Ishikawa (cell line): ENCODE data around the gene CELF2.

ENCODE experiments used
- CEBPB ChIP-seq: IDR thresholded peaks from 2 replicates; pipeline ENCODE4 v1.6.1; 2012
- CREB1 ChIP-seq: IDR thresholded peaks from 2 replicates; pipeline ENCODE4 v1.6.1; 2012; ENCODE audit warnings: low read depth
- EGR1 ChIP-seq: IDR thresholded peaks from 2 replicates; pipeline ENCODE4 v1.6.1; 2012
- EP300 ChIP-seq: IDR thresholded peaks from 2 replicates; pipeline ENCODE4 v1.6.1; 2012; ENCODE audit warnings: borderline replicate concordance
- FOXM1 ChIP-seq: IDR thresholded peaks from 2 replicates; pipeline ENCODE4 v1.6.1; 2012; ENCODE audit warnings: low read depth, borderline replicate concordance
- NFIC ChIP-seq: IDR thresholded peaks from 2 replicates; pipeline ENCODE4 v1.6.1; 2012
- RAD21 ChIP-seq: IDR thresholded peaks from 2 replicates; pipeline ENCODE4 v1.6.1; 2012; ENCODE audit warnings: low read depth
- TAF1 ChIP-seq: IDR thresholded peaks from 2 replicates; pipeline ENCODE4 v1.6.1; 2012; ENCODE audit warnings: low read depth, mild to moderate bottlenecking
- TCF12 ChIP-seq: IDR thresholded peaks from 2 replicates; pipeline ENCODE4 v1.6.1; 2012; ENCODE audit warnings: low read depth
- TEAD4 ChIP-seq: IDR thresholded peaks from 2 replicates; pipeline ENCODE4 v1.6.1; 2012
- YY1 ChIP-seq: IDR thresholded peaks from 2 replicates; pipeline ENCODE4 v1.6.1; 2012; ENCODE audit warnings: low read depth
- ZBTB7A ChIP-seq: IDR thresholded peaks from 2 replicates; pipeline ENCODE4 v1.6.1; 2012; ENCODE audit warnings: low read depth
- TF ChIP-seq, protein P1 (sequence below): IDR thresholded peaks from 2 replicates; pipeline ENCODE4 v1.6.1; 2012
- TF ChIP-seq, protein P2 (sequence below): IDR thresholded peaks from 2 replicates; pipeline ENCODE4 v1.6.1; 2012
- TF ChIP-seq, protein P3 (sequence below): IDR thresholded peaks from 2 replicates; pipeline ENCODE4 v1.6.1; 2012; ENCODE audit warnings: low read depth, mild to moderate bottlenecking

Gene CELF2

DNA sequence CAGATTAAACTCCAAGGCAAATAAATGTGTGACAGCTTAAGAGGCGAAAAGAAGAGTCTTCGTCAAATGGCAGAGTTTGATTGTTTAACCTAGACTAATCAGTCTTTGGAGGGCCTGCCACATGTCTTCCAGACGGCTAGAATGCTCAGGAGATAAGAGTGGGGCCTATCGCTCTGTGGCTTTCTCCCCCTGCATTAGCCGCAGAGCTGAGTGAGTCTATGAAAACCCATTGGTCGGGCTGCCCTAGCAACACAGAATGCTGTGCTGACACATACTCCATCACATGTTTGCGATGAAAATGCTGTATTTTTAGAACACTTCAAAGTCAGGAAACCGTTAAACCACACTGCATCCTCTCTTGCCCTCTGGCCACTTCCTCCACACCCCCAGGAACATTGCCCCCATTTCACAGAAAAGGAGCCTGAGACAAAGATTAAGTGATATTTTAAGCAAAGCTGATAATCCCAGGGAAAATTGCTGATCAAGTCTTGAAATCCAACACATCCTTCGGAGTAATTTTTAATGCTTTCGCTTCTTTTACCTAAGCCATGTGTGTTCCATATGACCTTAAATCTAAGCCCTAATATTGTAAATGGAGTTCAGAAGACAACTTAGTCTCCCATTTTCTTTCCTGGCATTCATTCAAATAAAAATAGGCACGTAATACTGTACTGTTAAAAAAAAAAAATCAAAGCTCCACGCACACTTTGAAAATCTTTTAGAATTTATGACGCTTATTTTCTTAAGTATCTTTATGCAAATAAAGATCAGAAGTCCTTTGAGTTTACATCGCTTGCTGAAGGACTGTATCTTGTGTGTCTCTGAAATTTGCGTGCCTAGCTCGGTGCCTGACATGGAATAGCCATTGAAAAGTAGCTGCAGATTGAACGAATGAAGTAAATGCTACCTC lies 161.2 kb downstream of the CELF2 start:
- TF ChIP-seq EGR1 (no peak), NFIC (no peak), ZBTB7A (no peak), RAD21 (no peak), TAF1 (no peak), FOXM1 (no peak), CEBPB (no peak), EP300 (no peak), TEAD4 (no peak), TCF12 (no peak), YY1 (no peak), CREB1 (no peak)
- TF ChIP-seq, protein P1, sequence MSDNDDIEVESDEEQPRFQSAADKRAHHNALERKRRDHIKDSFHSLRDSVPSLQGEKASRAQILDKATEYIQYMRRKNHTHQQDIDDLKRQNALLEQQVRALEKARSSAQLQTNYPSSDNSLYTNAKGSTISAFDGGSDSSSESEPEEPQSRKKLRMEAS: no peak
- TF ChIP-seq, protein P2, sequence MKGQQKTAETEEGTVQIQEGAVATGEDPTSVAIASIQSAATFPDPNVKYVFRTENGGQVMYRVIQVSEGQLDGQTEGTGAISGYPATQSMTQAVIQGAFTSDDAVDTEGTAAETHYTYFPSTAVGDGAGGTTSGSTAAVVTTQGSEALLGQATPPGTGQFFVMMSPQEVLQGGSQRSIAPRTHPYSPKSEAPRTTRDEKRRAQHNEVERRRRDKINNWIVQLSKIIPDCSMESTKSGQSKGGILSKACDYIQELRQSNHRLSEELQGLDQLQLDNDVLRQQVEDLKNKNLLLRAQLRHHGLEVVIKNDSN: no peak
- TF ChIP-seq, protein P3, sequence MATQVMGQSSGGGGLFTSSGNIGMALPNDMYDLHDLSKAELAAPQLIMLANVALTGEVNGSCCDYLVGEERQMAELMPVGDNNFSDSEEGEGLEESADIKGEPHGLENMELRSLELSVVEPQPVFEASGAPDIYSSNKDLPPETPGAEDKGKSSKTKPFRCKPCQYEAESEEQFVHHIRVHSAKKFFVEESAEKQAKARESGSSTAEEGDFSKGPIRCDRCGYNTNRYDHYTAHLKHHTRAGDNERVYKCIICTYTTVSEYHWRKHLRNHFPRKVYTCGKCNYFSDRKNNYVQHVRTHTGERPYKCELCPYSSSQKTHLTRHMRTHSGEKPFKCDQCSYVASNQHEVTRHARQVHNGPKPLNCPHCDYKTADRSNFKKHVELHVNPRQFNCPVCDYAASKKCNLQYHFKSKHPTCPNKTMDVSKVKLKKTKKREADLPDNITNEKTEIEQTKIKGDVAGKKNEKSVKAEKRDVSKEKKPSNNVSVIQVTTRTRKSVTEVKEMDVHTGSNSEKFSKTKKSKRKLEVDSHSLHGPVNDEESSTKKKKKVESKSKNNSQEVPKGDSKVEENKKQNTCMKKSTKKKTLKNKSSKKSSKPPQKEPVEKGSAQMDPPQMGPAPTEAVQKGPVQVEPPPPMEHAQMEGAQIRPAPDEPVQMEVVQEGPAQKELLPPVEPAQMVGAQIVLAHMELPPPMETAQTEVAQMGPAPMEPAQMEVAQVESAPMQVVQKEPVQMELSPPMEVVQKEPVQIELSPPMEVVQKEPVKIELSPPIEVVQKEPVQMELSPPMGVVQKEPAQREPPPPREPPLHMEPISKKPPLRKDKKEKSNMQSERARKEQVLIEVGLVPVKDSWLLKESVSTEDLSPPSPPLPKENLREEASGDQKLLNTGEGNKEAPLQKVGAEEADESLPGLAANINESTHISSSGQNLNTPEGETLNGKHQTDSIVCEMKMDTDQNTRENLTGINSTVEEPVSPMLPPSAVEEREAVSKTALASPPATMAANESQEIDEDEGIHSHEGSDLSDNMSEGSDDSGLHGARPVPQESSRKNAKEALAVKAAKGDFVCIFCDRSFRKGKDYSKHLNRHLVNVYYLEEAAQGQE: no peak

DNA sequence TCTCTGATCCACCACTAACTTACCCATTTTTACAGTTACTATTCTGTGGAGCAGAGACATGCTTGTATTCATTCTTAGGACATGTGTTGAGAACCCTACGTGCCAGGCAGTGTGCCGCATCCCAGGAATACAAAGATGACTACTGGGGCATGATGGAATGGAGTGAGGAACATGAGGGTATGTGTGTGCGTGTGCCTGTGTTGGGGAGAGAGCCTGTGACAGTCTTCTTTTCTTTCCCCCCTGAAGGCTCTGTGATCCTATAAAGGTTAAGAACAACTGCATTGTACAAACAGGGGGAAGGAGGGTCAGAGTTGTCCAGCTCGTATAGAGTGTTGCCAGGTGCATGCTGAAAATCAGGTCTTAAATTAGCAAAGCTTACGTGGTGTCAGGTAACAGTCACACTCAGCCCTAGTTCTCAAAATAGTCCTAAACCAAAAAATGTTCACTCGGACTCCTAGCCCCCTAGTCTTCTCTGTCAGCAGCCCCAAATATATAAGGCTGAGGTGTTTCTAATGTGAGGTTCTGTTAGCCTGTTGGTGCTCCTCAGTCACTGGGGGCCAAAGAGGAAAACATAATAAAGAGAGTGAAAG lies 161.9 kb downstream of the CELF2 start:
- TF ChIP-seq CEBPB: no peak
- no peak for TF ChIP-seq EGR1
- TF ChIP-seq TEAD4: no peak
- no peak for TF ChIP-seq FOXM1

DNA sequence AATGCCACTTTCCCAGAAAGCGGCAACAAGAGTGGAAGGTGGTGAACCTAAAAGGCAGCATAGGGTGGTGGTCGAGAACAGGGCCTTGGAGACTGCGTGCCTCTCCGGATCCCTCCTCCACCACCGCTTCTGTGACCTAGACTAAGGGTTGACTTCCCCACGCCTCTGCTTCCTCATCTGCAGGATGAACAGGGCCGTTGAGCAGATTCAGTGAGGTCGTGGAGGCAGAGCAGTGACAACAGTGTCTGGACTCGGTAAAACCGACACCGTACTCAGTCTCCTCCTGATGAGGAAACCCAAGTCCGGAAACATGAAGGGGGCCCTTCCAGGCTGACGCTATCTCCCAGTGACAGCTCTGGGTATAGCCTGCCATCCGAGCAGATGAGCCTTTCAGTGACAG lies 162.6 kb downstream of the CELF2 start:
- no peak for TF ChIP-seq ZBTB7A
- no peak for TF ChIP-seq TCF12

DNA sequence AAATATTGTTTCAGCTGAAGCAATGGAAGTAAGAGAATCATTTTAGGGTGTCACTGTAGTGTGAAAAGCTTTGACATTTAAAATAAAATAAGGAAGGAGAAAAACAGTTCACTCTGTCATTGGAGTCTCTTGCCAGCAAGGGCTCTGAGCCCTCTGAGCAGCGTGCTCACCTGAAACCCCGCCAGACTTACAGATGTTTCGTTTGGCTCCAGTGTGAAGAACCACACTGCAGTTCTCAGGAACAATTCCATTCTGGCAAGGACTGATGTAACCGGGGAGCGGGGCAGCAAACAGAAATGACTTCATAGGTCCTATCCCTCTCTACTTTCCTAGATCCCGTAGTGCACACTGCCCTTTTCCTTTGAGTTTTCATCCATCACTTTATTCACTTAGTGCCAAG lies 164.3 kb downstream of the CELF2 start:
- TF ChIP-seq EGR1: no peak
- no peak for TF ChIP-seq NFIC
- TF ChIP-seq, protein P2: no peak
- TF ChIP-seq ZBTB7A: no peak
- no peak for TF ChIP-seq EP300
- no peak for TF ChIP-seq FOXM1
- TF ChIP-seq, protein P3: no peak
- TF ChIP-seq TEAD4: no peak
- TF ChIP-seq TCF12: no peak
- TF ChIP-seq, protein P1: no peak
- no peak for TF ChIP-seq CEBPB
- no peak for TF ChIP-seq RAD21
- TF ChIP-seq YY1: no peak
- TF ChIP-seq TAF1: no peak
- TF ChIP-seq CREB1: no peak

DNA sequence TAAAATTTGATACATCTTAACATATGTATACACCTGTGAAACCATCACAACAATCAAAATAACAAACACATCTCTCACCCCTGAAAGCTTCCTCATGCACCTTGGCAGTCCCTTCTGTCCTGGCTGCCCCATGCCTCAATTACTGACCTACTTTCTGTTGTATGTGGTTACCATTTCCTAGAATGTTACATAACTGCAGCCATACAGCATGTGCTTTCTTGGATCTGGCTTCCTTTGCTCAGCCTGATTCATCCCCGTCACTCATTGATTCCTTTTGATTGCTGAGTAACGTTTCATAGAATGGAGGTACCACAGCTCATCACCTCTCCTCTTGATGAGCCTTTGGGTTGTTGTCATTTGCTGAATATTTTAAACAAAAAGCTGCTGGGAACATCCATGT lies 165.3 kb downstream of the CELF2 start:
- no peak for TF ChIP-seq YY1

DNA sequence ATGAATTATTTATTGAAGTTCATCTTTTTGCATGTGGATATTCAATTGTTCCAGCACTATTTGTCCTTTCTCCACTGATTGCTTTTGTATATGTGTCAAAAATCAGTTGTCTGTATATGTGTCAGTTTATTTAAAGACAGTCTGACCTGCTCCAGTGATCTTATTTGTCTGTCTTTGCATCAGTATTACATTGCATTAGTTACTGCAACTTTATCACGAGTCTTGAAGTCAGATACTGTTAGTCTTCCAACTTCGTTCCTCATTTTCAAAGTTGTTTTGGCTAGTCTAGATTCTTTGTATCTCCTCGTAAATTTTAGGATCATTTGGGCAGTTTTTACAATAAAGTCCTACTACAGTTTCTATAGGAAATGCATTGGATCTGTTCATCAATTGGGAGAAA lies 166.4 kb downstream of the CELF2 start:
- no peak for TF ChIP-seq ZBTB7A
- TF ChIP-seq FOXM1: no peak
- TF ChIP-seq EGR1: no peak
- TF ChIP-seq TCF12: no peak
- TF ChIP-seq TAF1: no peak
- TF ChIP-seq NFIC: no peak
- TF ChIP-seq CEBPB: no peak
- no peak for TF ChIP-seq RAD21
- TF ChIP-seq TEAD4: no peak
- TF ChIP-seq, protein P3: no peak
- TF ChIP-seq, protein P1: no peak
- no peak for TF ChIP-seq EP300
- TF ChIP-seq YY1: no peak
